HUDEP-2 (cell line): Measurements from ENCODE around the gene NANOS2.
"Not testable (repeated sequence)": the region's sequence is repeated elsewhere in the genome, so short reads cannot be mapped to it uniquely, and the experiment has no call there.

Source experiments
- DNase-seq, 76 experiments: peaks; one replicate each; lab custom pipeline; 2025; ENCODE audit not compliant: unreplicated experiment in 76 of 76; lab: John Stamatoyannopoulos, UW

The NANOS2 gene

DNA sequence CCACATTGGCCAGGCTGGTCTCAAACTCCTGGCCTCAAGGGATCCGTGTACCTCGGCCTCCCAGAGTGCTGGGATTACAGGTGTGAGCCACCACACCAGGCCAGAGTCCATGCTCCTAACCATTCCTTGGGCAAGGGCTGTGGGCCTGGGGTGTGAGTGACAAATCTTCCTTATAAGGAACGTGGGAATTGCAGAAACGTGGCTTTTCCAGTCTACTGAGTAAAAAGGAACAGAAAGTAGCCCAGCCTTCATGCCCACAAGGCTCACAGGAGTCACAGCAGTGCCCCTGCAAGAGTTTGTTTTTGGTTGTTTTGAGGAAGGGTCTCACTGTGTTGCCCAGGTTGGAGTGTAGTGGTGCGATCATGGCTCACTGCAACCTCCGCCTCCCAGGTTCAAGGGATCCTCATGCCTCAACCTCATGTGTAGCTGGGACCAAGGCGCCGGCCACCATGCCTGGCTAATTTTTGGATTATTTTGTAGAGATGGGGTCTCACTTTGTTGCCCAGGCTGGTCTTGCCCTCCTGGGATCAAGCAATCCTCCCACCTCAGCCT is 17.2 kb downstream of the NANOS2 start:
- DNase-seq, result no peak

DNA sequence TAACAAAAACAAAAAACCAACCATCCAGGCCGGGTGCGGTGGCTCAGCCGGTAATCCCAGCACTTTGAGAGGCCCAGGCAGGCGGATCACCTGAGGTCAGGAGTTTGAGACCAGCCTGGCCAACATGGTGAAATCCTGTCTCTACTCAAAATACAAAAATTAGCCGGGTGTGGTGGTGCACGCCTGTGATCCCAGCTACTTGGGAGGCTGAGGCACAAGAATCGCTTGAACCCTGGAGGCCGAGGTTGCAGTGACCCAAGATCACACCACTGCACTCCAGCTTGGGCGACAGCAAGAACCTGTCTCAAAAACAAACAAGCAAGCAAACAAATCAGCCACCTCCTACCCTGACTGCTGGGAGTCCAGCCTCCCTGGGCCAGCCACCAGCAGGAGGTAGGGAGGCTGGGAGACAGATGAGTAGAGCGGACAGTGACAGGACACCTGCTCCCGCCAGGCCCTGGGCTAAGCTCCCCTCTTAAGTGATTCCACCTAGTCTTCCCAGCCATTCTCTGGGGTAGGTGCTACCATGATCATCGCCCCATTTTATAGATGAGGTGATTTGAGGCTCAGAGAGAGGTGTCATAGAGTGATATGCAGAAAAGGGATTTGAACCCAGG is 18.5 kb downstream of the NANOS2 start:
- DNase-seq, result not testable (repeated sequence)

DNA sequence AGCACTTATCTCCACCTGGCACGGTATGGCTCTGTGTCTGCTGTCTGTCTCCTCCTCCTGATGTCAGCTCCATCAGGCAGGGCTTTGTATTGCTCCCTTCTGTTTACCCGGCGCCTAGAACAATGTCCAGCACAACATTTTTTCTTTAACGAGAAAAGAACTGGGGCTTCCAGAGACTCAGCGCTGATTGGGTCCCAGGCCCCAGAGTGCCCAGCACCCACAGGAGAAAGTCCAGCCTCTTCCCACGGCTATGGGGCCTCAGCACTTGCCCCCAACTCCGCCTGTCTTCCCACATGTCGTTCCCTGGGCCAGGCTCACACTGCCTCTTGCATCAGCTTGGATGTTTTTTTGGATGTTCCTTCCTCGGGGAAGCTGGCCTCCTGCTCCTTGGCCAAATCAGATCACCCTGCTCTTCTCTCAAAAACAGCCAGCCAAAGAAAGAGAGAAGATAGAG is 19.0 kb downstream of the NANOS2 start:
- no peak for DNase-seq

DNA sequence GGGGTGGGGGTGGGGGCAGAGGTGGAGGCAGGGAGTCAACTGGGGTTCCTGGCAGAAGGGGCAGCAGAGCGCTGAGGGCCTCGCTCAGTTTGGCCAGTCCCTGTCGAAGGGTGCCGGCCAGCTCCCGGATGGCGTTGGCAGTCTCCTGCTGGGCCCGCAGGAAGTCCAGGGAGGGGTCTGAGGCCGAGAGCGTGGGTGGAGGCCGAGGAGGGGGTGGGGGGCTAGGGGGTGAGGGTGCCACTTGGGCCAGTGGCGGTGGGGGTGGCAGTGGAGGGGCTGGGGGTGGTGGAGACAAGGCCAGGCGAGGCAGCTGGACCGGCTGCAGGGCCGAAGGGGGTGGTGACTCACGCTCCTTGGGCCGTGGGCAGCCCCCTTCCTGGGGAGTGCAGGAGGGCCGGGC is 23.7 kb downstream of the NANOS2 start:
- DNase-seq, result no peak

DNA sequence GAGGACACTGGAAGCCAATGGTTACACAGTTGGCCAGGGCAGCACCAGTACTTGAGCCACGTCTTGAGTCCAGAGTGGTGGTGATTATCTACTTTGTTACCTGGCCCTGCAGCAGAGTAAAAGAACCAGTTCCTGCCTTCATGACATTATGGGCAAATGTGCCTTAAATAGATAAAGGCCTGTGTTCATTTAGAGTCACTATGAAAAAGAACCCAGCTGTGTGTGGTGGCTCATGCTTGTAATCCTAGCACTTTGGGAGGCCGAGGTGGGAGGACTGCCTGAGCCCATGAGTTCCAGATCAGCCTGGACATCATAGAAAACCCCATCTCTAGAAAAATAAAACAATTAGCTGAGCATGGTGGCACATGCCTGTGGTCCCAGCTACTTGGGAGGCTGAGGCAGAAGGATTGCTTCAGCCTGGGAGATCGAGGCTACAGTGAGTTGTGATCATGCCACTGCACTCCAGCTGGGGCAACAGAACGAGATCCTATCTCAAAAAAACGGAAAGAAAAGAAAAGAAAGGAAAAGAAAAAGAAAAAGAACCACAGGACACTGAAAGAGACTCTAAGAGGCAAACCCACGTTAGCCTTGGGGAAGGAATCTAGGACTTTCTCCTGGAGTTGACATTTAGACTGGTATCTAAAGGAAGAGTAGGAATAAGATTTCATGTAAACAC is 25.2 kb downstream of the NANOS2 start:
- peak in 13 of 76 experiments; percentile 16 to 50 (median 38) for DNase-seq

DNA sequence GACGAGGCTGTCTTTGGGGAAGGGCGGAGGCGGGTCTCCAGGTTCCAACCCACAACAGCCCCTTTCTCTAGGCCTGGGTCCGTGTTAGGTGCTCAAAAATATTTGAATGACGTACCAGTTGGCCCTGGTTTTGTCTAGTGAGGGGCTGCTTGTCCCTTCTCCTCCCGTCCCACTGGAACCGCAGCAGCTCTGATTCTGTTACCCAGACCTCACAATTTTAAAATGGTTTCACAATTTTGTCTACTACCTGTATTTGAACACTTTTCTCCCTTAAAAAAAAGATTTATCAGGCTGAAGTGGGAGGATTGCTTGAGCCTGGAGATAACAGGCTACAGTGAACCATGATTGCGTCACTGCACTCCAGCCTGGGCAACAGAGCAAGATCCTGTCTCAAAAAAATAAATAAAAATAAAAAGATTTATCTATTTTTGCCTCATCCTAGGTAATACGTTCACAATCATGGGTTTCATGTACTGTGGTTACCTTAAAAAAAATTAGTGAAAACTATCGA is 27.3 kb downstream of the NANOS2 start:
- DNase-seq, result peak in 2 of 76 experiments; percentile 23 to 56

DNA sequence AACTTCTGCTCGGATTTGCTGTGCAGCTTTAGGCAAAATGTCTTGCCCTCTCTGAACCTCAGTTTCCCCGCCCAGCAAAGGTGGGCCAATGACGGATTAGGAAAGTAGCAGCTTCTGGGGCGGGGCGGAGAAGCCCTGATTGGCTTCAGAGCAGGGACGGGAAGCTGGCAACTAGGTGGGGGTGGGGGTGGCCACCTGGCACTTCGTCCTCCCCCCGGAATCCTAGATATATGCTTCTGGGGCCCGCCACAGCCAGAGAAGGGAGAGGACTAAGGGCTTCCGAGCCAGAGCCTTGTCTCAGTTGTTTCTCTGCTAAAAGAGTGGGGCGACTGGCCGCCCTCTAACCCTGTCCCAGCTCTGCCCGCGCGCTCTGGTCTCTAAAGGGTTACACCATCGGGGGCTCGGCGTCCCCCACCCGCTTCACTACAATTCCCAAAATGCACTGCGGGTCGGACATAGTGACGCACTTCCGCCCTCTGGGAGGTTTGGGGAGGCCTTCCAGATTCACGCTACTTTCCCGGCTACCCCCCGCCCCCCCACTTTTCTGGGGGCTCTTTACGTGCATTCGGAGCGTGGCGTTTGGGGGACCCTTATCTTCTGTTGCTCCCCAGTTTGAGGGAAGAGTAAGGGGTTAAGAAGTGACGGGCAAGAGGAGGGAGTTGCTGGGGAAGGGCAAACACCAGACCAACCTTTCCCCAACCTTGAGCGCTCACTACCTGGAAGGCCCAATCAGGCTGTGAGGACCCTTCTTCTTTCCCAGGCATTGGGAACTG is 28.0 kb downstream of the NANOS2 start:
- peak in 75 of 76 experiments; percentile 70 to 98 (median 90) for DNase-seq

DNA sequence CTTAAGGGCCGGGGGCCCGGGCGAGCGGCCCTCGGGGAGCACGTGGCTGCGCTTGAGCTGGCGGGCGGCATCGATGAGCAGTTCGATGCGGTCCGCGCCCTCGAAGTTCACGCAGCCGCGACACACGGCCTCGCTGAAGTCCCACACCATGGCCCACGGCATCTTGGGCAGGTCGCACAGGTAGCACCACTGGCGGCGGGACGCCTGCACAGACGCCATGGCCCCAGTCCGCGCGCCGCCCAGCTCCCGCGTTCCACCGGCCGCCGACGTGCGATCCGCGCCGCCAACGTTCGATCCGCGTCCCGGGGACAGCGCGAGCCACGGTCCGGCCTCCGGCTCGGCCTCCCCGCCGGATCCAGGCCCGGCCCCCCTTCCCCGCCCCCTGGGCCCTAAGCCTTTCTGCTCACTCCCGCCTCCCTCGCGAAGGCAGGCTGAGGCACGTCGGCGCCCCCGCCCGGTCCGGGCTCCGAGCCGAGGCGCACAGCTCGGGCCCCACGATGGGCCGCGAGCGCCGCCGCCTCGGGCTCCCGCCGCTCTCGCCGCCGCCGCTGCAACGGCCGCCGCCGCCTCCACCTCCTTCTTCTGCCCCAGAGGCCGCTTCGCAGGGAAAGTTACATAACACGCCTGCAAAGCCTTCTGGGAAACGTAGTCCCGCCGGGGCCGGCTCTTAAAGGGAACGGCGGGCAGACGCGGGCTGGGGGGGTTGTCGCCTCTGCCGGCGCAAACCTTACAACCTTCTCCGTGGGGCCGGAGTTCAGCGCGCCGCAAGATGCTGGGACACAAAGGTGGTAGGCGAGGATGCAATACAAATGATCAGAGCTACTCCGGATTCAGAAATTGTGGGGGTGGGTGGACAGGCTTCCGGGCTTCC is 28.8 kb downstream of the NANOS2 start, which contains the start of gene IRF2BP1:
IRF2BP1 (minus strand) TSS at position 586 of the 871 bp plus-strand sequence; CDS start at position 219, 367 bp downstream.
- DNase-seq, result peak in 75 of 76 experiments; percentile 43 to 98 (median 86)

DNA sequence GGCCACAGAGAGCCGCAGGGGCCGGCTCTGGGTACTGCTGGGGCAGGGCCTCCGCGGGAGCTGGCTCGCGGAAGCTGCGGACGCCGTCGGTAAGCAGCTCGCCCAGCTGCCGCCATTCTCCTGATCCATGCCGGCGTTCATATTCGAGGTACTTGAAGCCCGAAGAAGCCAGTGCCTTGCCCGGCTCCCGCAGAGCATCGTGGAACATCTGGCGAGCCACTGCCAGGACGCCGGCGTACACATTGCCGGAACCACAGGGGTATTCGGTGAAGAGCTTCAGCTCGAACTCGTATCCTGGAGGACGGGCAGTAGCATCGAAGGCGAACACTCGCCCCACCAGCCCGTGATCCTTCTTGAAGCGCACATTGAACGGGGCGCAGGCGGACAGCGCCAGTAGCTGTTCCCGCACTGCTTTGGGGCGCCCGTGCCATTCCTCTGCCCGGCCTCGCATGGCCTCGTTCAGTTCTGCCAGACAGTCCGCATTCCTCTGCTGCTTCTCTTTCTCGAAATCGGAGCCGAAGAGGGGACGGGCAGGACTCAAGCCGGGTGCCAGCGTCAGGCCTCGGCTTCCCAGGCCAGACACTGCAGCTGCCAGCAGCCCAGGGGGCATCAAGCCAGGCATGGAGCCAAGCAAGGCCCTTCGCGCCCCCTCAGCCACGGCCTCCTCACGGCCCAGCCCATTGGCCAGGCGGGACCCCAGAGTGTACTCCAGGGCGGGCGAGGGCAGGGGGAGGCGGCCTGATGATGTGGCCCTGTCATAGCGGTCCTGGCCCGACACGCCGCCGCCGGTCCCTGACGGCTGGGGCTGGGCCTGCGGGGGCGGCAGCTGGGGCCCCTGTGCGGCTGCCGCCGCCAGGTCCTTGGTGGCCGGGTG is 29.7 kb downstream of the NANOS2 start:
- peak in 8 of 76 experiments; percentile 24 to 50 (median 39) for DNase-seq

DNA sequence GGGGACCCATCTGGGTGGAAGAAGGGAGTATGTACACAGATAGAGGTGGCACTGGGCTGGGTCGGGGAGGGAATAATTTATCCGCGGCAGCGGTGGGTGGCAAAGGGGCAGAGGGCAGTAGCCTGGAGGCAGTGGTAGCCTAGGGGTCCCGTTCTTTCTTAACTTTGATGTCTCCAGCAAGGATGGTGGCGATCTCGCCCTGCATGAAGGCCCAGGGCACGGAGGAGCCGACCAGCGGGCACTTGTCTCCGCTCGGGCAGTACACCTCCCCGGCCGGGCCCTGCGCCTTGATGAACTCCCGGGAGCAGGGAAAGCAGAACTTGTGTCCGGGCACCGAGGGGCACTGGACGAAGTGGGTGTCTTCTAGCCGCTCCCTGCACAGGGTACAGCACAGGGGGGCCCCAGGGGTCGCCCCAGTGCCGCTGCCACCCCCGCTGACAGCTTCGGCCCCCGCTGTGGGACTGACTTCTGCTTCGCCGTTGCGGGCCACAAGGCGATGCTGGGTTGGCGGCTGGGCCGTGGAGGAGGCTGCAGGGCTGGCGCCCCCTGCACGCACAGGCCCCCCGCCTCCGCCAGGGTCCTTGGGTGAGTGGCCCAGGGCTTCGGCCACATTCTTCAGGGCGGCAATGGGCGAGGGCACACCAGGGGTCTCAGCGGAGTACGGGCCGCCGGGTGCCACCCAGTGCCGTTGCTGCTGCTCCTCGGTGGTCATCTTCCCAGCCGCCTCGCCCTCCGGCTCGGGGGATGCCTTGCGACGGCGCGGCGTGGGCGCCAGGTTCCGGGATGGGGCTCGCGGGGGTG is 30.5 kb downstream of the NANOS2 start:
- no peak for DNase-seq

DNA sequence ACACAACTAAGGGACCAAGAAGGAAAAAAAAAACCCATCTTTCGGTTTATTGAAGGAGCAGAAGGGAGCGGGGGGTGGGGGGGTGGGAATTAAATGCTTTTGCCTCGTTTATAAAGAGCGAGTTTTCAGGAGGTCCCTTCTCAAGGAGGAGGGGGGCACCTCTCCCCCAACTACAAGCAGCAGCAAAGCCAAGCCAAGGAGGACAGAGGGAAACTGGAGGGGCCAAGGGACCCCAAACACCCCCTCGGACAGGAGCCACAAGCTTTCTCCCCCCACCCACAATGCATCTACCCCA is 31.0 kb downstream of the NANOS2 start:
- DNase-seq, result no peak

DNA sequence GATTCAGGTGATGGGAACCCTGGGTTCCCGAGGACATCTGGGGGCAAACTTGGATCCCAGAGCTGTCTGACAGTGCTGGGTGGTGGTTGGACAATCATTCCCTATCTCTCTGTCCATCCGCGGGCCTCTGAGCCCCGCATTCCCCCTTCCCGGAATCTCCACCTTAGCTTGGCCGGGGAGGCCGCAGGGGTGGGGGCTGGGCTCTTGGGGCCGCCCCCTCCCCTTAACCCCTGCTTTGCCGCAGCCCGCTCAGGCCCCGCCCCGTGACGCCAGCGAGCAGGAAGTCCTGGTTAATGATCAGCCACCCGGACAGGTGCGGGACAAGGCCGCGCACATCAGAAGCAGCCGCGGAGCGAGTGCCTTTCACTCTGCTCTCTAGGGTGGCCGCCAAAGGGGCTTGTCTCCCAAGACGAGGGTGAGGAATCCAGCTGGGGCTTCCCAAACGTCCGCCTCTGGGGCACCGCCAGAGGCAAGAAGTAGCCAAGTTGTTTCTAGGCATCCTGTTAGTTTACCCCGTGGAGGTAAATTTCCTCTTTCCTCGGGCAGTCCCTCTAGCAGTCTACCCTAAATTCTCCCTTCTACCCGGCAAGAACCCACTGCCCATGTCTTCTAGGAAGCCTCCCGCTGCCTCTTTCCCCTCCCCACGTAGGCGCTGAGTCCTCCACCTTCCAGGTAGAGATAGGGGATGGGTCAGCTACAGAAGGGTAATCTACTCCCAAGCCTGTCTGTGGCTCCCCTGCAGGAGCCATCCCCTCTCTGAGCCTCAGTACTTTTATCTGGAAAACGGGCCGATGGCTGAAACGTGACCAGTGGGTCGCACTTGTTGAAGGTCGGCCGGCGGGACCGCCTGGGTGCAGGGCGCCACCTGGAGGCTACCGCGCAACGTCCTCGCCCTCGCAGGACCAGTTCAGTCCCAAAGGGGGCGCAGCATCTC is 31.7 kb downstream of the NANOS2 start:
- peak in 73 of 76 experiments; percentile 39 to 92 (median 83) for DNase-seq

DNA sequence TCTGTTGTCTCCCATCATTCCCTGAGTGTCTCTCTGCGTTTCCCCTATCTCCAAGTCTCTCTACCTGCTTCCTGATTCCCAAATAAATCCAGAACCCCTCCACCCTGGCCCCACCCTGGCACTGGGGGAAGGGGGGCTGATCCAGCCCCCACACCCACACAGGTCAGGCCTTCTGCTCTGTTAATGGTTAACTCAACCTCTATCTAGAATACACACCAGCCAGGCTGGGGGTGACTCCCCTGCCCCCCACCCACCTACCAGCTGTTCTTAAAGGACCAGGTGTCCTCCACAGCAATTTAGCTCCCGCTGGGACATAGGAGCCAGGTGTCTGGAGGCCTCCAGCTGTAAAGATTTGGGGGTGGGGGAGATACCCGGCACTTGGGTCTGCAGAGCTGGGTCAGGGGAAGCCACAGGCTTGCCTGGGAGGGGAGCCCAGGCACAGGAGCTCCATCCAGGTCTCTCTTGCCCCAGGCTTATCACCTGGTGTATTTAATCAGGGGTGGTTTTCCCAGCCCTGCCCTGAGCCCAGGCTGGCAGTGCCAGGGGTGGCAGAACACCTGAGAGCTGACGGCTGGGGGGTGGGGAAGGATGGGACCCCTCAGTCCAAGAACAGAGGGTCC is 32.6 kb downstream of the NANOS2 start:
- no peak for DNase-seq

DNA sequence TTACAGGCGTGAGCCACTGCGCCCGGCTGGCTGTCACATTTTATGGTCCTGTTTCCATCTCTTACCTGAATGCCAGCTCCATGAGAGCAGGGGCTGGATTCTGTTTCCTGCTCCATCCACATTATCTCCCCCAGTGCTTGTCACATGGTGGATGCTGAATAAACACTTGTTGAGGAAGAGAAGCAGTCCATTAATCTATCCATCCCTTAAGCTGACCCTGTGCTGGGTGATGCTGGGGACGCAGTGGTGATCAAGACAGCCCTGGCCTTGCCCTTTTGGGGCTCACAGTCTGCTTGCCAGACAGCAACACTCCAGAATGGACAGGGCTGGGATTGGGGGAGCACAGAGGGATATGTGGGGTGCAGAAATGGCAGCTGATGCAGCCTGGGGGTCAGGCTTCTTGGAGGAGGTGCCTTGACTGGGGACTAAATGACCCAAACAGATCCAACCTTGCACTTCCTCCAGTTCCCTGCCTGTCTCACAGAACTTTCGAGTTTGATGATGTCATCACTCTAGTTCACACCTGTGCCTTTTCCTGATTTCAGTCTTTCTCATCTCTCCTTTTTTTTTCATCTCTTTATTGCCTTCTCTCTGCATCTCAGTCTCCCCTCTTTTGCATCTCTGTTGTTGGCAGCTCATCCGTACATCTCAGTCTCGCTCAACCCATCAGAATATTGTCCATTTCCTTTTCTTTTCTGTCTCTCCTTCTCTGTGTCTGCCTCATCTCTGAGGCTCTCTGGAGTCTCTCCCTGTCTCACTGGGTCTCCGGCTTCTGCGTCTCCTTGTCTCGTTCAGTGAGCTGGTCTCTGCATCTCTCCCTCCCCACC is 33.3 kb downstream of the NANOS2 start:
- no peak for DNase-seq

DNA sequence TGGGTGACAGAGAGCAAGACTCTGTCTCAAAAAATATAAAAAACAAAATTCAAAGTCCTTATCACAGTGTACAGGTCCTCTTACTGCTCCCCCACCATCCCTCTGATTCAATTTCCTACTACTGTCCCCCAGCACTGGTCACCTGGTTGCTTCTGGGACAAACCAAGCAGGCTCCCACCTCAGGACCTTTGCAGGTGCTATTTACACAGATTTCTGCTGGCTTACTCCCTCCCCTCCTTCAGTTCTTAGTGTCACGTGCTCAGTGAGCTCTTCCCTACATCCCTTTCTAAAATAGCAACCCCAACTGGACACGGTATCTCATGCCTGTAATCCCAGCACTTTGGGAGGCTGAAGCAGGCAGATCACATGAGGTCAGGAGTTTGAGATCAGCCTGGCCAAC is 34.6 kb downstream of the NANOS2 start:
- no peak for DNase-seq

DNA sequence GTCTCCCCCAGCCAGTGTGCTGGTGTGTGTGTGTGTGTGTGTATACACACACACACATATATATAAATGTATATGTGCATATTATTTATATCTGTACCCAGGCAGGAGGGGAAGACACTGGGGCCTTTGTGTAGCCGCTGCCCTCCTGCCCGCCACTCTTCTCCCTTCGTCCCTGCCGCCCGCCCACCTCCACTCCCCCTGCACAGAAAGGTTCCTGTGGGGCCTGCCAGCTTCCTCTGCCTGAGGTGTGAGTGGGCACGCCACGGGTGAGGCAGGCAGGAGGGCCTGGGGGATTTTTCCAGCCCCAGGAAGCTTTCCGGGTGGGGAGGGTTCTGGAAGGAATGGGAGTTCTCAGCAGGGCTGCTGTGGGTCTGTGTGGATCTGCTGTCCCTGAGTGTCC is 35.5 kb downstream of the NANOS2 start:
- DNase-seq, result no peak
